Omental fat pad (tissue), 4 donors: Measurements from ENCODE around the gene PRLH. TPM values are rescaled to one million over a fixed set of nuclear protein-coding genes. Genes with fewer than 3 reads are reported as not detected.

Experiments
- ATAC-seq: fragments of 150-250 bp; one replicate; pipeline ENCODE4 v1.9.1; 2016; ENCODE audit warnings: mild to moderate bottlenecking, moderate library complexity; ENCODE audit not compliant: low FRiP score
- DNase-seq: peaks from one replicate; pipeline ENCODE4 v3.0.0-alpha.2; 2019; ENCODE audit warnings: low spot score
- total RNA-seq, 4 donors: library from RNA; depleted of rRNA; stranded (reverse); fragments of >200 nt; gene quantifications; one replicate each; pipeline ENCODE4 v1.1.0, GENCODE V29; 2016
- TF ChIP-seq, protein P1 (sequence below), 3 donors: fragments of 450-650 bp; IDR thresholded peaks; one replicate each; pipeline ENCODE4 v1.5.1; 2016 to 2017; ENCODE audit warnings: antibody characterized with exemption in 3 of 3, mild to moderate bottlenecking in 3 of 3, moderate library complexity in 2 of 3

The PRLH gene
- not detected for total RNA-seq

DNA sequence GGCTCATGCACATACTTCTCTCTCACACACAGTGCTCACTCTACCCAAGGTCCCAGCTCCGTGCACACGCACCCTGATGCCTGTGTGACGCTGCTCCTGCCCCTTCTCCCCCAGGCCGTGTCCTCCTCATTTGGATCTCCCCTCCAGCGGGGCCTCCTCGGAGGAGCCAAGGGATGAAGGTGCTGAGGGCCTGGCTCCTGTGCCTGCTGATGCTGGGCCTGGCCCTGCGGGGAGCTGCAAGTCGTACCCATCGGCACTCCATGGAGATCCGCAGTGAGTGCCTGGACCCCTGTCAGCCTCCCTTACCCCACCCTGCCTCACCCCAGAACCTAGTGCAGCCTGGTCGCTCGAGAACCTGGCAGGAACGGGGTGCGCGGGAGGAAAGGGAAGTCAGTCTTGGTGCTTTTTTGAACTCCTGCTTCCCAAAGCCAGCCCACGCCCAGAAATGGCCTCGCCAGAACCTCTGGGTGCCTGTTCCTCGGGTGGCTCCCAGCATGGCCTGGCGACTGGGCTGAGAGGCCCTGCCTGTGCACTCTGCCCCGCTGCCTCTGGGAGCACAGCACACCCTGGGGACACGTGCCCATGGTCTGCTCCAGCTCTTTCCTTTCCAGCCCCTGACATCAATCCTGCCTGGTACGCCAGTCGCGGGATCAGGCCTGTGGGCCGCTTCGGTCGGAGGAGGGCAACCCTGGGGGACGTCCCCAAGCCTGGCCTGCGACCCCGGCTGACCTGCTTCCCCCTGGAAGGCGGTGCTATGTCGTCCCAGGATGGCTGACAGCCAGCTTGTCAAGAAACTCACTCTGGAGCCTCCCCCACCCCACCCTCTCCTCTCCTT lies at the start of gene PRLH:
PRLH (plus strand) TSS at position 174 of the 835 bp plus-strand sequence; CDS start at position 174, 0 bp downstream.
- ATAC-seq (no peak), DNase-seq (no peak)
- TF ChIP-seq, protein P1, sequence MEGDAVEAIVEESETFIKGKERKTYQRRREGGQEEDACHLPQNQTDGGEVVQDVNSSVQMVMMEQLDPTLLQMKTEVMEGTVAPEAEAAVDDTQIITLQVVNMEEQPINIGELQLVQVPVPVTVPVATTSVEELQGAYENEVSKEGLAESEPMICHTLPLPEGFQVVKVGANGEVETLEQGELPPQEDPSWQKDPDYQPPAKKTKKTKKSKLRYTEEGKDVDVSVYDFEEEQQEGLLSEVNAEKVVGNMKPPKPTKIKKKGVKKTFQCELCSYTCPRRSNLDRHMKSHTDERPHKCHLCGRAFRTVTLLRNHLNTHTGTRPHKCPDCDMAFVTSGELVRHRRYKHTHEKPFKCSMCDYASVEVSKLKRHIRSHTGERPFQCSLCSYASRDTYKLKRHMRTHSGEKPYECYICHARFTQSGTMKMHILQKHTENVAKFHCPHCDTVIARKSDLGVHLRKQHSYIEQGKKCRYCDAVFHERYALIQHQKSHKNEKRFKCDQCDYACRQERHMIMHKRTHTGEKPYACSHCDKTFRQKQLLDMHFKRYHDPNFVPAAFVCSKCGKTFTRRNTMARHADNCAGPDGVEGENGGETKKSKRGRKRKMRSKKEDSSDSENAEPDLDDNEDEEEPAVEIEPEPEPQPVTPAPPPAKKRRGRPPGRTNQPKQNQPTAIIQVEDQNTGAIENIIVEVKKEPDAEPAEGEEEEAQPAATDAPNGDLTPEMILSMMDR (IDR thresholded peaks at IDR 0.05) = no peak

DNA sequence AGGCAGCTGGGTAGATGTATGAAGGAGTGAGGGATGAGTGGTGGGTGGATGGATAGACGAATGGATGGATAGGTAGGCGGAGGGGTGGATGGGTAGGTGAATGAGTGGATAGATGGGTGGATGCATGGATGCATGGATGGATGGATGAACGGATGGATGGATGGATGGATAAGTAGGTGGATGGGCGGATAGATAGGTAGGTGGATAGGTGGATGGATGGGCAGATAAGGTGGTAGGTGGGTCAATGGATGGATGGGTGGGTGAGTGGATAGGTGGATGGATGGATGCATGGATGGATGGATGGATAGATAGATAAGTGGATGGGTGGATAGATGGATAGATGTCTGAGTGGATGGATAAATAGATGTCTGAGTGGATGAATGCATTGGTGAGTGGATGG lies 49.2 kb upstream of the PRLH start:
- TF ChIP-seq, protein P1 (IDR thresholded peaks at IDR 0.05) = no peak
- ATAC-seq (no peak), DNase-seq (no peak)

DNA sequence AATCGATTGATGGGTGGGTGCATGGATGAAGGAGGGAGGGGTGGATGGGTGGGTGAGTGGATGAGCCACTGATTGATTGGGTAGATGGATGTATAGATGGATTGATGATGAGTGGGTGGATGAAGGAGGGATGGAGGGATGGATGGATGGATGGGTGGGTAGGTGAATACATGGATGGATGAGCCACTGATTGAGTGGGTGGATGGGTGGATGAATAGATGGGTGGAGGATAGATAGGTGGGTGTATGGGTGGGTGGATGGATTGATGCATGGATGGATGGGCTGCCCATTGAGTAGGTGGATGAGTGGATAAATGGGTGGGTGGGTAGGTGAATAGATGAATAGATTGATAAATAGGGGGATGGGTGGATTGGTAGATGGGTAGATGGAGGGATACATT lies 48.4 kb upstream of the PRLH start:
- ATAC-seq (no peak), DNase-seq (no peak)

DNA sequence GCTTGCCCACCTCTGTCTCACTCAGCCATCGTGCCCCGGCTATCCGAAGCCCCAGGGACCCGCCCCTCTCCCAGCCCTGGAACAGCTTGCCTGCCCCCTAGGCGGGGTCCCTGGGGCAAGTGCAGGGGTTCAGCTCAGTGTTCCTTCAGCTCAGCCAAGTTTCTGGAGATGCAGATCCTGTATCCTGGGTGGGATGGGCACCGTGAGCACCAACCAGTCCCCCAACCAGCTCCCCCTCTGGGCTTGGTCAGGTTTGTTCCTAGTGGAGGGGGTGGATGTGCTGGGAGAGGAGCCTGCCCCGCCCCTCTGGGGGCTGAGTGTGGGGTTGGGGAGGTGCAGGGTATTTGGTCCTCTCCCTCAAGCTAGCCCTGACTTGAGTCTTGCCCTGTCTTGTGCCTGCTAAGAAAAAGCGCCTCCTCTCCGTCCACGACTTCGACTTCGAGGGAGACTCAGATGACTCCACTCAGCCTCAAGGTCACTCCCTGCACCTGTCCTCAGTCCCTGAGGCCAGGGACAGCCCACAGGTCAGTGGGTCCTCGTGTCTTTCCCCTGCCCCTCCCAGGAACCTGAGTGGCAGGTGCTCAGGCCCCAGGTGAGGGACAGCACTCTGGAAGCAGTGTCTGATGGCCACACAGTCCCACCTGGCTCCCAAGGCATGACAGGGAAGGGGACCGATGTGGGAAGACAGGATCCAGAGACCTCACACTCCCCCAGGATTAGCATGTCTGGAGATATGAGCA lies 46.7 kb upstream of the PRLH start:
- TF ChIP-seq, protein P1 (IDR thresholded peaks at IDR 0.05) = no peak
- no peak for ATAC-seq
- DNase-seq = no peak

More for the DNA sequence above, 48.4 kb upstream of the PRLH start:
- TF ChIP-seq, protein P1 (IDR thresholded peaks at IDR 0.05) = no peak

GRCh38 chr2:237520290-237520689 lies 46.1 kb upstream of the PRLH start:
- DNase-seq = no peak
- TF ChIP-seq, protein P1 (IDR thresholded peaks at IDR 0.05) = no peak
- ATAC-seq = no peak

DNA sequence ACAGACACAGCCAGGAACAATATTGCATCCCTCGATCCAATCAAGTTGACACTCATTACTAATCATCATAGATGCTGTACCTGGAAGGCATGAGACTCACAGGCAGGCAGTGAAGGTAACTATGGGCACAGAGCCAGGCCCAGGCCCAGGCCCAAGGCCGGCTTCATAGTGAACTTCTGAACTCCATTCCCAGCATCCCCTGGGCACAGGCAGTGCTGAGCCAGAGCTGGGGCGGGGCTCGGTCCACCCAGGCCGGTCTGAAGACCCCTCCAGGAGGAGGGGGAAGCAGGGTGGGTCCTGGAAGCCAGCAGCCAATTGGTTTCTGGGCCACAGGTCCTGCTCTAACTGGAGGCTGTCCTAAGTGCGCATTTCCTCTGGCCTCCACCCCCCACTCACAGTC lies 41.7 kb upstream of the PRLH start:
- TF ChIP-seq, protein P1 (IDR thresholded peaks at IDR 0.05) = no peak
- ATAC-seq (no peak), DNase-seq (no peak)
